ENCODE measurements around the gene ETV6.
"Not testable (repeated sequence)": the region's sequence is repeated elsewhere in the genome, so short reads cannot be mapped to it uniquely, and the experiment has no call there.

ETV6 gene

DNA sequence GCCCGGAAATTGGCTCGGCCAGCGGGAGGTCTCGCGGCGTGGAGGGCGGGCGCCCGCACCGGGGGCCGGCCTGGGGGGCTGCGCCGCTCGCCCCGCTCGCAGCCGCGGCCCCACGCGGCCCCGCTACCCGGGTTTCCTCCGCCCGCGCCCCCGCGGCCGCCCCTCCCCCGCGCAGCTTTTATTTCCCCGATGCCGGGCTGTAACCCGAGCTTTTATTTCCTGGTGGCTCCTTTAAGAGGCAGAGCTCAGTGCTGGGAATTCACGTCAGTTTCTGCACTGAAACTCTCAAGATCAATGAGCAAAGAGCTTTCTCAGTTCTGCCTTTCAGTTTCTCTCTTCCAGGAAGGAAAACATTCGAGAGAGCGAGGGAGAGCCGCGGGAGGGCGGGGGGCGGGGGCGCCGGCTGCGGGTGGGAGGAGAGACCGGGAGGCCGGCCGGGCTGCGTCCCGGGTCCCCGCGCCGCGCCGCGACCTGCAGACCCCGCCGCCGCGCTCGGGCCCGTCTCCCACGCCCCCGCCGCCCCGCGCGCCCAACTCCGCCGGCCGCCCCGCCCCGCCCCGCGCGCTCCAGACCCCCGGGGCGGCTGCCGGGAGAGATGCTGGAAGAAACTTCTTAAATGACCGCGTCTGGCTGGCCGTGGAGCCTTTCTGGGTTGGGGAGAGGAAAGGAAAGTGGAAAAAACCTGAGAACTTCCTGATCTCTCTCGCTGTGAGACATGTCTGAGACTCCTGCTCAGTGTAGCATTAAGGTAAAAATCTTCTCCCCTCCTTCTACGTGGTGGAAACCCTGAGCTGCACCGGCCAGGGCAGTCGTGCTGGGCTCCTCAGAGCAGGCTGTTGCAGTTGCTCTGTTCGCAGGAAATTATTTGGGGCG lies at the start of gene ETV6:
Gene ETV6, plus strand, starts transcription at position 262 of the 873 bp plus-strand sequence. Its CDS starts 454 bp downstream, at position 716.
- DNase-seq (peak; percentile 74 to 84), ATAC-seq (peak; percentile 72)
- Mint-ChIP-seq H3K9me3 (no peaks in the 10 kb centered on the region), H3K27me3 (peaks cover 8% of the 10 kb centered on the region), H3K4me3 (peak within 1 kb of the TSS; percentile 87 to 92), H3K4me1 (peaks cover 46% of the 10 kb centered on the region), H3K27ac (peak within 1 kb of the TSS; percentile 99)

DNA sequence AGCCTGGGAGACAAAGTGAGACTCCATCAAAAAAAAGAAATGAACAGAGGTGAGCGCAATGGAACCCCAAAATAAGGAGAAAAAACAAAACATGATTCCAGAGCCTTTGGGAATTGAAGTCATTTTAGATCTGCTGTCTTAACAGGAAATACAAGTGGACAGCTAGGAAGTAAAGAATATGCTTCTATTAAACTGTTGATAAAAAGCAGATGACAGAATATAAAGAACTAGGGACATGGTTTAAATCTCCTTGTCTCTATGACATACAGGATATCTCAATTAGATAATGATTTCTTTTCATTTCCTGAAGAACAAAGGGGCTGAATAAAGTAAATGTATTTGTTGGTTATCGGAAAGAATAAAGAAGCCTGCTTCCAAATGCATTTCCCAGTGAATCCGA lies 49.3 kb upstream of the ETV6 start:
- H3K27ac Mint-ChIP-seq: no peak overlapping the region
- no peak for DNase-seq
- no peaks in the 10 kb centered on the region for H3K9me3 Mint-ChIP-seq
- no peak overlapping the region for H3K4me3 Mint-ChIP-seq
- H3K4me1 Mint-ChIP-seq: peaks cover 13% of the 10 kb centered on the region
- peaks cover 14% of the 10 kb centered on the region for H3K27me3 Mint-ChIP-seq
- ATAC-seq: no peak

DNA sequence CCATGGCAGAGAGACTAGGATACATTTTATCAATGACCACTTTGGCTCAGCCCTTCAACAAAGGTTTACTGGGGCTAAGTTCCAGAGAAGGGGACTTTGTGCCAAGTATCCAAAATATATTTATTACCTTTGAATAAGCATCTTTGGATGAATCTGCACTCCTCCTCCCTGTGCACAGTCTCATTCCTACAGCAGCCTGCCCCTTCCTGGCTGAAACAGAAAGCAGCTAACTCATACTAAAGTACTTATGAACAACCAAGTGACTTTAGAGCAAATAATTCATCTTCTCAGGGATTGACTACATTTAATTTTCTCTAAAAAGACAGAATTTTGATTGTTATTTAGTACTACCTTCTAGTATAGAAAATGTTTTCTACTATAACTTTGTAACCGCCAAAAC lies 47.8 kb upstream of the ETV6 start:
- ATAC-seq (no peak), DNase-seq (no peak)
- Mint-ChIP-seq H3K27me3 (peaks cover 14% of the 10 kb centered on the region), H3K27ac (no peak overlapping the region), H3K9me3 (no peaks in the 10 kb centered on the region), H3K4me3 (no peak overlapping the region), H3K4me1 (peaks cover 13% of the 10 kb centered on the region)

- Mint-ChIP-seq H3K4me1 (no peaks in the 10 kb centered on the region), H3K27ac (no peak overlapping the region), H3K4me3 (no peak overlapping the region), H3K27me3 (no peaks in the 10 kb centered on the region), H3K9me3 (no peaks in the 10 kb centered on the region)
- DNase-seq: no peak
- no peak for ATAC-seq
Observed at GRCh38 chr12:11607313-11608081, 42.0 kb upstream of the ETV6 start.

DNA sequence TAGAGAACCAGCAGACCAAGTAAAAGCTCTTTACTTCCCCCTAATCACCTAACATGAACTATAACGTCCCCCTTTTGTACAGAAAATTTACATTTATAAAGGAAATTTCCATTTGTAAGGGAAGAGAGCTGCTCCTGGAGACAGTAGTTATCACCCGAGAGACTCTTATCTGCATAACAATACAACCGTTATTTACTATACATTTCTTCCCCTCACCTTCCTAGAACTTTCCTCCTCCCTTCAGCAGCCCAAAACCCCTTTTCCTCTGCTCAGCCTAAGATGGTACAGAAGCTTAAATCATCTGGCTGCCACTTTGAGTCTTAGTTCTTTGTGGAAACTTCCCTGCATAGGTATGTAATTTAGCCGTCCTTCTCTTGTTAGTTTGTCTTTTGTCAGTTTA lies 40.4 kb upstream of the ETV6 start:
- Mint-ChIP-seq H3K9me3 (no peaks in the 10 kb centered on the region), H3K27ac (no peak overlapping the region), H3K4me1 (no peaks in the 10 kb centered on the region), H3K27me3 (no peaks in the 10 kb centered on the region), H3K4me3 (no peak overlapping the region)
- DNase-seq: no peak
- ATAC-seq: no peak

- no peak overlapping the region for H3K4me3 Mint-ChIP-seq
- H3K27me3 Mint-ChIP-seq: no peaks in the 10 kb centered on the region
- DNase-seq (no peak), ATAC-seq (no peak)
- no peaks in the 10 kb centered on the region for H3K4me1 Mint-ChIP-seq
- H3K9me3 Mint-ChIP-seq: no peaks in the 10 kb centered on the region
- H3K27ac Mint-ChIP-seq: no peak overlapping the region
Observed at GRCh38 chr12:11615481-11615880, 34.0 kb upstream of the ETV6 start.

DNA sequence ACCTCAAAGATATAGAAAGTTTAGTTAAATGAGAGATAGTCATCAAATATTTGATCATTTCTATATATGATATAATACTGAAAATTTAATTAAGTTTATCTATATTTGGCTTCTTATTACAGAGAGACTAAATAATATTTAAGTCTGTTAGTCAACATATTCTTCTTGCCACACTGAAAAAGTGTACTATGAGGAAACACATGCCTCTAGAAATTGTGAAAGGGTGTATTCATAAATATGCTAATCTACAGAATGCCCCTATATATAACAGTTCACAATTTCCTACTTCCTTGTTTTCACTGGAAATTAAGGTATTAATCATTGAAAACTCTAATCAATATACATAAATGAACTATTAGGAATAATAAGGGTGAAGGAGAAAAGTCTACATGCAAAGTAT lies 31.4 kb upstream of the ETV6 start:
- ATAC-seq (no peak), DNase-seq (no peak)
- H3K9me3 Mint-ChIP-seq: no peaks in the 10 kb centered on the region
- H3K27me3 Mint-ChIP-seq: no peaks in the 10 kb centered on the region
- no peak overlapping the region for H3K4me3 Mint-ChIP-seq
- H3K27ac Mint-ChIP-seq: no peak overlapping the region
- peaks cover 7% of the 10 kb centered on the region for H3K4me1 Mint-ChIP-seq

DNA sequence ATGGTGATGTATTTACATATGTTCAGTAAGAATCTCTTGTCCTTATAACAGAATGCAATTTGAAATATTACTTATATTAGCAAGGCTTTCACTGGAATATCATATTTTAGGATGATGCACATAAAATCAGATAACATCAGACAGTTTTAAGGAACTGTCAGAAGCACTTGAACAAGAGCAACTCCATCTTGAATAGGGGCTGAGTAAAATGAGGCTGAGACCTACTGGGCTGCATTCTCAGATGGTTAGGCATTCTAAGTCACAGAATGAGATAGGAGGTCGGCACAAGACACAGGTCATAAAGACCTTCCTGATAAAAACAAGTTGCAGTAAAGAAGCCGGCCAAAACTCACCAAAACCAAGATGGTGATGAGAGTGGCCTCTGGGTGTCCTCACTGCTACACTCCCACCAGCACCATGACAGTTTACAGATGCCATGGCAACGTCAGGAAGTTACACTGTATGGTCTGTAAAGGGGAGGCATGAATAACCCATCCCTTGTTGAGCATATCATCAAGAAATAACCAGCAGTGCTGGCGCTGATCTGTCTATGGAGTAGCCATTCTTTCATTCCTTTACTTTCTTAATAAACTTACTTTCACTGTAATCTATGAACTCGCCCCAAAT lies 27.6 kb upstream of the ETV6 start:
- Mint-ChIP-seq H3K4me1 (peaks cover 7% of the 10 kb centered on the region), H3K4me3 (no peak overlapping the region), H3K27ac (peak overlapping the region in 1 of 2 donors; percentile 74), H3K27me3 (peaks cover 19% of the 10 kb centered on the region), H3K9me3 (peaks cover 0 to 7% of the 10 kb centered on the region in 2 donors)
- ATAC-seq (no peak), DNase-seq (peak in 1 of 2 donors; percentile 30)

DNA sequence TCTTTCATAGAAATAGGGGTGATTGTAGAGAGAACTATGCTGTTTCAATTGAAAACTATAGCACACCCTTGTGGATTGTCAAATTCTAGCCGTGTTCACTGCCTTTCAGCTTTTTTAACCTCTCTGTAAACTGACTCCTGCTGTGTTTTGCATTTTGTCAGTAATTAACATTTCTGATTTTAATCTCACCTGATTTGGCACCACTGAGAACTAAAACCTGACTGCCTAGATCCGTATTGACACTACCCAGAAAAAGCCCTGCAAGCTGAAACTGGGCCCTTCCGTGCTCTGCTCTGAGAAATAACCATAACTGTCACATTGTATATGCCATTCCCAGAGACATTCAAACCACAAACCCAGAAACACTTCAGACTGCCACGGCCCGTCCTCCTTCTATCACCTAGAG lies 26.6 kb upstream of the ETV6 start:
- Mint-ChIP-seq H3K4me1 (peaks cover 7% of the 10 kb centered on the region), H3K27ac (no peak overlapping the region), H3K9me3 (peaks cover 0 to 7% of the 10 kb centered on the region in 2 donors), H3K4me3 (no peak overlapping the region), H3K27me3 (peaks cover 19% of the 10 kb centered on the region)
- DNase-seq (no peak), ATAC-seq (no peak)

DNA sequence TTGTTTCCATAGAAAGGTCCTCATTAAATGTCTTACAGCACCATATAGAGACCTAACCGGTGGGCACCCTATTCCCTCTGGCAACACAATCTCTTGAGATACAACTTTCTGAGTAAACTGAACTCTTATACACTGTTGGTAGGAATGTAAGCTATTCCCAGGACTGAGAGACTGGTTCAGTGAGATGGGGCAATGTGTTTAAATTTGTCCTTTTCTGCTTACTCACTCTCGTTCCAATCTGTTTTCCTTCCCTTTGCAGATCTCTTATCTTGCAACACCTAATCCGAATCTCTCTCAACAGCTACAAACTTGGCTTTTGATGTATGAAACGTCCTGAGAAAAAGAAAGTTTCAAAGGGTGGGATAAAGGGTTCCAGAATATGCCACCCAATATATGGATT lies 26.1 kb upstream of the ETV6 start:
- no peak for DNase-seq
- Mint-ChIP-seq H3K9me3 (peaks cover 0 to 7% of the 10 kb centered on the region in 2 donors), H3K27me3 (peaks cover 19% of the 10 kb centered on the region), H3K4me3 (no peak overlapping the region), H3K27ac (no peak overlapping the region), H3K4me1 (peaks cover 7% of the 10 kb centered on the region)
- ATAC-seq: no peak

GRCh38 chr12:11624116-11624515 lies 25.4 kb upstream of the ETV6 start:
- Mint-ChIP-seq H3K4me1 (peaks cover 7% of the 10 kb centered on the region), H3K4me3 (no peak overlapping the region), H3K27me3 (peaks cover 19% of the 10 kb centered on the region), H3K9me3 (peaks cover 0 to 7% of the 10 kb centered on the region in 2 donors), H3K27ac (no peak overlapping the region)
- DNase-seq (no peak), ATAC-seq (no peak)

DNA sequence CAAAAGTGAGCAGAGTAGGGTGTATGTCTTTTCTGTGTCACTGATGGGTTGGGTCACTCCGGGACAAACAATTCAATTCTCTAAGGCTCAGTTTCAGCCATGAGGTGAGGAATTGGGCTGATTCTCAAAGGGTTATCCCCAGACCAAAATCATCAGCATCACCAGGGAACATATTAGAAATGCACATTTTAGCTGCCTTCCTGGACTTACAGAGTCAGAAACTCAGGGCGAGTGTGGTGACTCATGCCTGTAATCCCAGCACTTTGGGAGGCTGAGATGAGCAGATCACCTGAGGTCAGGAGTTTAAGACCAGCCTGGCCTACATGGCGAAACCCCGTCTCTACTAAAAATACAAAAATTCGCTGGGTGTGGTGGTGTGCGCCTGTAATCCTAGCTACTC lies 21.8 kb upstream of the ETV6 start:
- not testable (repeated sequence) for H3K27ac Mint-ChIP-seq, H3K4me1 Mint-ChIP-seq

GRCh38 chr12:11628353-11628752 lies 21.1 kb upstream of the ETV6 start:
- no peaks in the 10 kb centered on the region for H3K4me1 Mint-ChIP-seq
- no peak for ATAC-seq
- peaks cover 0 to 7% of the 10 kb centered on the region in 2 donors for H3K9me3 Mint-ChIP-seq
- H3K4me3 Mint-ChIP-seq: no peak overlapping the region
- no peak overlapping the region for H3K27ac Mint-ChIP-seq
- DNase-seq: no peak
- H3K27me3 Mint-ChIP-seq: peaks cover 19% of the 10 kb centered on the region

More for the DNA sequence above, 21.8 kb upstream of the ETV6 start:
- not testable (repeated sequence) for DNase-seq, H3K4me3 Mint-ChIP-seq, ATAC-seq, H3K9me3 Mint-ChIP-seq
- peaks cover 19% of the 10 kb centered on the region for H3K27me3 Mint-ChIP-seq

- Mint-ChIP-seq H3K9me3 (peaks cover 2% of the 10 kb centered on the region in 2 donors), H3K4me3 (no peak overlapping the region), H3K27me3 (peaks cover 12% of the 10 kb centered on the region), H3K4me1 (no peaks in the 10 kb centered on the region), H3K27ac (no peak overlapping the region)
- no peak for ATAC-seq
- no peak for DNase-seq
Observed at GRCh38 chr12:11630046-11630706, 19.3 kb upstream of the ETV6 start.

DNA sequence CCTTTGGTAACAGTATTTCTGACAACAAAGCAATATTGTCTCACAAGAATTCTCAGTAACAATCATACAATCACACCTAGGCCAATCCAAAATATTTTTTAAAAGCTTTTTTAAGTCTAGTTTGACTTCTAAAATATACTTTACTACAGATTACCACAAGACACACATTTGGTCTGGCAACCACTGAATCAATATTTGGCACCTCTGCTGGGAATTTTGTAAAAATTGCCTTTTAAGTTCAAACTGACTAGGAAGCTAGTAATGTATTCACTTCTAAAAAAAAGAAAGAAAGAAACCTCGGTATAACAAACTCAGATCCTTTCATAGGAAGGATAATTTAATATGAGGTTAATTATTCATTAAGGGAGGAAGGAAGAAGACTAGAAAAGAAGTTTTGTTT lies 18.2 kb upstream of the ETV6 start:
- ATAC-seq (no peak), DNase-seq (no peak)
- H3K27ac Mint-ChIP-seq: no peak overlapping the region
- no peaks in the 10 kb centered on the region for H3K4me1 Mint-ChIP-seq
- peaks cover 9% of the 10 kb centered on the region in 2 donors for H3K9me3 Mint-ChIP-seq
- peaks cover 1% of the 10 kb centered on the region for H3K27me3 Mint-ChIP-seq
- H3K4me3 Mint-ChIP-seq: no peak overlapping the region

Data from stimulated activated naive CD8-positive, alpha-beta T cell treated with anti-CD3 and anti-CD28 coated beads, Interleukin-15, amount 100 ng/mL, for 72 hours (primary cell).